ENCODE results near the gene C1orf53.

The C1orf53 gene

GRCh38 chr1:197908716-197909220 lies 6.3 kb downstream of the C1orf53 start:
- Histone ChIP-seq H3K4me1 (ENCODE audit: control insufficient read depth, insufficient read depth, low read length) (peaks cover 37% of the 10 kb centered on the region), H3K27ac (ENCODE audit: low read depth, low read length) (no peak overlapping the region), H3K36me3 (ENCODE audit: control insufficient read depth, insufficient read depth, low read length) (no peaks in the 10 kb centered on the region), H3K9ac (ENCODE audit: low read depth, low read length) (no peak overlapping the region), H3K4me3 (ENCODE audit: low read depth, low read length) (no peak overlapping the region), H3K27me3 (ENCODE audit: control insufficient read depth, insufficient read depth, low read length) (peaks cover 100% of the 10 kb centered on the region), H3K9me3 (ENCODE audit: control insufficient read depth, insufficient read depth, low read length) (no peaks in the 10 kb centered on the region)

- H3K27me3 ChIP-seq (ENCODE audit: control insufficient read depth, insufficient read depth, low read length): peaks cover 100% of the 10 kb centered on the region
- no peak overlapping the region for H3K9ac ChIP-seq (ENCODE audit: low read depth, low read length)
- no peaks in the 10 kb centered on the region for H3K36me3 ChIP-seq (ENCODE audit: control insufficient read depth, insufficient read depth, low read length)
- H3K4me1 ChIP-seq (ENCODE audit: control insufficient read depth, insufficient read depth, low read length): peaks cover 39% of the 10 kb centered on the region
- no peaks in the 10 kb centered on the region for H3K9me3 ChIP-seq (ENCODE audit: control insufficient read depth, insufficient read depth, low read length)
- H3K27ac ChIP-seq (ENCODE audit: low read depth, low read length): no peak overlapping the region
- no peak overlapping the region for H3K4me3 ChIP-seq (ENCODE audit: low read depth, low read length)
Observed at GRCh38 chr1:197909384-197909783, 7.0 kb downstream of the C1orf53 start.

- Histone ChIP-seq H3K9me3 (ENCODE audit: control insufficient read depth, insufficient read depth, low read length) (no peaks in the 10 kb centered on the region), H3K4me1 (ENCODE audit: control insufficient read depth, insufficient read depth, low read length) (peaks cover 46% of the 10 kb centered on the region), H3K9ac (ENCODE audit: low read depth, low read length) (no peak overlapping the region), H3K4me3 (ENCODE audit: low read depth, low read length) (no peak overlapping the region), H3K27ac (ENCODE audit: low read depth, low read length) (no peak overlapping the region), H3K27me3 (ENCODE audit: control insufficient read depth, insufficient read depth, low read length) (peaks cover 100% of the 10 kb centered on the region), H3K36me3 (ENCODE audit: control insufficient read depth, insufficient read depth, low read length) (no peaks in the 10 kb centered on the region)
Observed at GRCh38 chr1:197910120-197910991, 7.9 kb downstream of the C1orf53 start.

GRCh38 chr1:197911111-197911856 lies 8.9 kb downstream of the C1orf53 start:
- no peaks in the 10 kb centered on the region for H3K9me3 ChIP-seq (ENCODE audit: control insufficient read depth, insufficient read depth, low read length)
- peaks cover 52% of the 10 kb centered on the region for H3K4me1 ChIP-seq (ENCODE audit: control insufficient read depth, insufficient read depth, low read length)
- H3K9ac ChIP-seq (ENCODE audit: low read depth, low read length): no peak overlapping the region
- H3K4me3 ChIP-seq (ENCODE audit: low read depth, low read length): peak overlapping the region; percentile 48
- H3K36me3 ChIP-seq (ENCODE audit: control insufficient read depth, insufficient read depth, low read length): no peaks in the 10 kb centered on the region
- H3K27ac ChIP-seq (ENCODE audit: low read depth, low read length): no peak overlapping the region
- peaks cover 100% of the 10 kb centered on the region for H3K27me3 ChIP-seq (ENCODE audit: control insufficient read depth, insufficient read depth, low read length)

- Histone ChIP-seq H3K27me3 (ENCODE audit: control insufficient read depth, insufficient read depth, low read length) (peaks cover 100% of the 10 kb centered on the region), H3K9ac (ENCODE audit: low read depth, low read length) (no peak overlapping the region), H3K4me1 (ENCODE audit: control insufficient read depth, insufficient read depth, low read length) (peaks cover 58% of the 10 kb centered on the region), H3K27ac (ENCODE audit: low read depth, low read length) (no peak overlapping the region), H3K9me3 (ENCODE audit: control insufficient read depth, insufficient read depth, low read length) (no peaks in the 10 kb centered on the region), H3K4me3 (ENCODE audit: low read depth, low read length) (peak overlapping the region; percentile 48), H3K36me3 (ENCODE audit: control insufficient read depth, insufficient read depth, low read length) (no peaks in the 10 kb centered on the region)
Observed at GRCh38 chr1:197911857-197912696, 9.6 kb downstream of the C1orf53 start.

GRCh38 chr1:197912739-197913494 lies 10.5 kb downstream of the C1orf53 start:
- no peak overlapping the region for H3K27ac ChIP-seq (ENCODE audit: low read depth, low read length)
- H3K9me3 ChIP-seq (ENCODE audit: control insufficient read depth, insufficient read depth, low read length): no peaks in the 10 kb centered on the region
- H3K9ac ChIP-seq (ENCODE audit: low read depth, low read length): no peak overlapping the region
- H3K4me3 ChIP-seq (ENCODE audit: low read depth, low read length): peak overlapping the region; percentile 48
- H3K27me3 ChIP-seq (ENCODE audit: control insufficient read depth, insufficient read depth, low read length): peaks cover 100% of the 10 kb centered on the region
- H3K36me3 ChIP-seq (ENCODE audit: control insufficient read depth, insufficient read depth, low read length): no peaks in the 10 kb centered on the region
- peaks cover 63% of the 10 kb centered on the region for H3K4me1 ChIP-seq (ENCODE audit: control insufficient read depth, insufficient read depth, low read length)

GRCh38 chr1:197913495-197914276 lies 11.3 kb downstream of the C1orf53 start:
- no peaks in the 10 kb centered on the region for H3K9me3 ChIP-seq (ENCODE audit: control insufficient read depth, insufficient read depth, low read length)
- no peak overlapping the region for H3K9ac ChIP-seq (ENCODE audit: low read depth, low read length)
- H3K4me3 ChIP-seq (ENCODE audit: low read depth, low read length): peak overlapping the region; percentile 48
- peaks cover 64% of the 10 kb centered on the region for H3K4me1 ChIP-seq (ENCODE audit: control insufficient read depth, insufficient read depth, low read length)
- H3K36me3 ChIP-seq (ENCODE audit: control insufficient read depth, insufficient read depth, low read length): no peaks in the 10 kb centered on the region
- H3K27ac ChIP-seq (ENCODE audit: low read depth, low read length): no peak overlapping the region
- H3K27me3 ChIP-seq (ENCODE audit: control insufficient read depth, insufficient read depth, low read length): peaks cover 100% of the 10 kb centered on the region

- peaks cover 68% of the 10 kb centered on the region for H3K4me1 ChIP-seq (ENCODE audit: control insufficient read depth, insufficient read depth, low read length)
- no peaks in the 10 kb centered on the region for H3K36me3 ChIP-seq (ENCODE audit: control insufficient read depth, insufficient read depth, low read length)
- peaks cover 100% of the 10 kb centered on the region for H3K27me3 ChIP-seq (ENCODE audit: control insufficient read depth, insufficient read depth, low read length)
- H3K27ac ChIP-seq (ENCODE audit: low read depth, low read length): no peak overlapping the region
- H3K4me3 ChIP-seq (ENCODE audit: low read depth, low read length): no peak overlapping the region
- H3K9me3 ChIP-seq (ENCODE audit: control insufficient read depth, insufficient read depth, low read length): no peaks in the 10 kb centered on the region
- H3K9ac ChIP-seq (ENCODE audit: low read depth, low read length): no peak overlapping the region
Observed at GRCh38 chr1:197914510-197914909, 12.1 kb downstream of the C1orf53 start.

- H3K9ac ChIP-seq (ENCODE audit: low read depth, low read length): no peak overlapping the region
Observed at GRCh38 chr1:197915260-197915861, 12.9 kb downstream of the C1orf53 start.

More at GRCh38 chr1:197915260-197915861, 12.9 kb downstream of the C1orf53 start:
- peak overlapping the region; percentile 52; the same call in 1 of the 2 replicates for H3K4me3 ChIP-seq (ENCODE audit: low read depth, low read length)
- H3K9me3 ChIP-seq (ENCODE audit: control insufficient read depth, insufficient read depth, low read length): no peaks in the 10 kb centered on the region
- peaks cover 100% of the 10 kb centered on the region for H3K27me3 ChIP-seq (ENCODE audit: control insufficient read depth, insufficient read depth, low read length)
- peaks cover 67% of the 10 kb centered on the region for H3K4me1 ChIP-seq (ENCODE audit: control insufficient read depth, insufficient read depth, low read length)
- H3K27ac ChIP-seq (ENCODE audit: low read depth, low read length): no peak overlapping the region
- no peaks in the 10 kb centered on the region for H3K36me3 ChIP-seq (ENCODE audit: control insufficient read depth, insufficient read depth, low read length)
